Activated CD4-positive, alpha-beta T cell treated with anti-CD3 and anti-CD28 coated beads, Interleukin-2, amount 50 U/mL, for 1 hour (primary cell): ENCODE data around the gene SLC6A3.
A peak's percentile ranks its signal among the peaks of the same experiment; 100 is the strongest.

Source experiments
- DNase-seq: peaks from one replicate; pipeline ENCODE4 v3.0.0-alpha.2; 2020

The SLC6A3 gene

DNA sequence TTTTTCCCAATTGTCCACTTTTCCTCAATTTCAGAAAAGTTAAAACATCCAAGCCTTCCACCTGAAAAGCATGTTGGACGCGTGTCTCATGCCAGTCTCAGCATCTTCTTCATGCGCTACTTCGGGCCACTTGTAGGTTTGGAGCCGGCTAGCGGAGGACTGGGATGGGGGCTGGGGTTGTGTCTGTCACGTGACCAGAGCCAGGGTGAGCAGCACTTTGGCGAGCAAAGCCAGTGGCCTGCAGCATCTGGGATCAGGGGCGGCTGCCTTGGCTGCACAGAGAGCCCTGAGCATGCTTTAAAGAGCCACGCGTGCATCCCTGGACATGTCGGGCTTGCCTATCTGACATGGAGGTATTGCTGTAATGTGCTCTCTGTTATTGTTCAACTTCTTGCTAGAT is 41.2 kb downstream of the SLC6A3 start:
- no peak for DNase-seq

DNA sequence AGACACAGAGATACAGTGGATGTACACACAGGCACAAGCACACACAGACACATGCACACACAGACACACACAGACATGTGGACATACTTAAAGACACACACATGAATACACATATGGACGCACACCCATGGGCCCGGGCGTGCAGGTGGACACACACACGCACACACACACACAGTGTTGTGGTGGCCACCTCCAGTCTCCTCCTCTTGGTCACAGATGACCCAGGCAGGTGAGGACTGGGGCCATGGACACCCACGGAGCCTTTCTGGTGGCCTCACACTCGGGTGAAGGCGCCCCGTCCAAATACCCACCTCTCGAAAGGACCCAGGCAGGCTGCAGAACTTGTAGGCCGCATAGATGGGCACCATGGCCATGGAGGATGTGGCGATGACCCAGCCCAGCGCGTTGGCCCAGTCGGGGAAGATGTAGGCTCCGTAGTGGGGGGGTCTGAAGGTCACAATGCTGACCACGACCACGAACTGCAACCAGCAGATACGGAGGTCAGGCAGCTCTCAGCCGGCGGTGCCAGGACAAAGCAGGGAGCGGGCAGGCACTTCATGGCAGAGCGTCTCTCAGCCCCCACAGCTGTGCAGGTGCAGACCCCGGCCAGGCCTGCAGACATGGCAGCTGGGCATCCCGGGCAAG is 42.5 kb downstream of the SLC6A3 start:
- no peak for DNase-seq

DNA sequence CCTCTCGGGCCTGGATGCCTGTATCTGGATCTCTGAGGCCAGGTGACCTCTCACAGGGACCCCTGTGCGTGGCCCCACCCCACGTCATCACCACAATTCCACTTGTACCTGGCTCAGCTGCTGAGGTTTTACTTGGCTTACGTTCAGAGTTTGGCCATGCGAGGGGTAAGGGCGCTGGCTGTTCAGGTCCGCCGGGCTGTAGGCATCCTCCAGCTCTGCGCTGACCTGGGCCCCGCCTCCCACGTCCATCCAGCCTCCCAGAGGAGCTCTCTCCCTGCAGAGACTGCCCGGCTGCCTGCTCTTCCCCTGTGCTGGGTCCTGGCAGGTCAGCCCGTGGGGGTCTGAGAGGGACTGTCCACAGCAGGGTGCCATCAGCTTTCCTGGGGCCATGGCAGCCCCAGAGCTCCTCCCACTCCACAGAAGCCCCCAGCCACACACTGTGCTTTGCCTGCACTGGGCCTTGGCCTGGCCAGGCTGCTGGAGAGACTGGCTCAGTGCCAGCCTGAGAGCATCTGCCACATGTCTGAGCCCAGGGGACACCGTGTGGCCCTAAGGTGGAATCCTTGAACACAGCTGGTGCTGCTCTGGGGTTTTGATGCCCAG is 43.6 kb downstream of the SLC6A3 start:
- no peak for DNase-seq

DNA sequence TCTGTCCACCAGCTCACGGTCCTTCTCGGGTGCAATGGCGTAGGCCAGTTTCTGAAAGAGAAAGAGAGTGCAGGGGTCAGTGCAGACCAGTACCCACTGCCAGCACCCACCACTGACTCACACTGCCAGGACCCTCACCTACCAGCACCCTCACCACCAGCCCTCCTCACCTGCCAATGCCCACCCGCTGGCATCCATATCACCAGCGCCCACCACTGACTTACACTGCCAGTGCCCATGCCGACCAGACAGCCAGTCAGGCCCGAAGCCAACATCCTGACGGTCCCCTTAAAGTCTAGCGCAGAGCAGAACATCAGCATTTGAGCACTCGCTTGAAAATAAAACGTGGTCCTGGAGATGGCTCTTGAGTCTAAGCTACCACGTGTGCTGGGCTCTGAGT is 44.3 kb downstream of the SLC6A3 start:
- DNase-seq, result no peak

DNA sequence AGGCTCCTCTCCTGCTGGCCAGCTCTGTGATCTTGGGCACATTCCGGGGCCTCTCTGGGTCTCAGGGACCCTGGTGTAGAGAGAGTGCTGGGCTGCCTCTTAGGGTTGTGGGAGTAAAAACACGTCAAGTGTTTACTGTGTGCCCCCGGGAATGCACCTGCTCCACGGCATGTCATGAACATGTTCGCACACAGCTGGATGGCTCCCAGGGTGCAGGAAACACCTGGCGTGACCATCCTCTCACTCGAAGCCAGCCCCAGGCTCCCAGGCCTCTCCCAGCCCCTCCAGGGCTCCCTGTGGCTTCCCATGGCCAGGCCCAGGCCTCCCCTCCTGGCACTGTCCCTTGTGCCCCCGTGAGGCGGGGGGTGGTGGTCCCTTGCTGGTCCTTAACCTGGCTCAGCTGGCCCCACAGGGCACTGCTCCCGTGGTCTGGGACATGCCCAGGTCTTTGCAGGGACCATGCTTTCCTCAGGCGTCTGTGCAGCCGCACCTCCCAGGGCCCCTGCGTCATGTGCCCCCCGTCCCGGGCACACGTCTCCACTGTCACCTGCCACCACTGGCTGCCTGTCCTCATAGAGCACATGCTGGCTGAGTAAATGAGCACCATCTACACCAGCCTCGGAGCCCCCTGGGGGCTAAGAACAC is 44.9 kb downstream of the SLC6A3 start:
- no peak for DNase-seq

DNA sequence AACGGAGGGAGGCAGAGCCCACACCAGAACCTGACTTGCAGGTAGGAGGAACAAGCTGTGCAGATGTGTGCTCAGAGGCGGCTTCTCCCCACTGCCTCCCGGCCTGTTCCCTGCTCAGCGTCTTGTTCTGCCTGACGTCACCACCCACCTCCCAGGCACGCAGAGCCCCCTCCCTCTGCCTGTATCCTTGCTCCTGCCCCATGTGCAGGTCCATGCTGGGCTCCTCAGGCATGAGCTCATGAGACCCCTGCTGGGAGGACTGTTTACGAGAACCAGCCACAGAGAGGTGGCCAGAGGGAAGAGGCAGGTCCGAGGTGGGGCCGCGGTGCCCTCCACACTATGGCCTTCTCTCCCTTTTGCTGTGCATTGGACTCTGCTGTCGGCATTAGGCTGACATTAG is 45.5 kb downstream of the SLC6A3 start:
- no peak for DNase-seq

DNA sequence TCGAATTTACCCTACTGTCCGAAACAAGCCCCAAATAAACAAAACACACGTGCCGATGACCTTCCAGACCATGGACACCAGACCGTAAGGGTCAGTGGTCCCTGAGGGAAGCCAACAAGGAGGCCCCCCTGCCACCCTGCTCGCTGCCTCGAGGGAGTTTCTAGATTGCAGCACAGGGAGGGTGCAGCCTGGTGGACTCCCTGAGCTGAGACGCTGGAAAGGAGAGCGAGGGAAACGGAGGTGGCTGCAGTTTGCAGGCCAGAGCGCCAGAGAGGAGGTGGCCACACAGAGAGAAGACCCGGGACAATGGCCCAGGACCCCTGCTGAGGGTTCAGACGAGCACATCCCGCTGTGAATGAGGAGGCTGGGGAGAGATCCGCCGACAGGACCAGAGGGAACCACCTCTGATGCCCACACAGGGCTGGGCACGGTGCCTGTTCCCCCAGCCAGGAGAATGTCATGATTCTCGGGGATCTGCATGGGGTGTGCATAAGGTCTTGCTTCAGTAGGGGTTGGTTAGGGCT is 48.9 kb downstream of the SLC6A3 start:
- no peak for DNase-seq

DNA sequence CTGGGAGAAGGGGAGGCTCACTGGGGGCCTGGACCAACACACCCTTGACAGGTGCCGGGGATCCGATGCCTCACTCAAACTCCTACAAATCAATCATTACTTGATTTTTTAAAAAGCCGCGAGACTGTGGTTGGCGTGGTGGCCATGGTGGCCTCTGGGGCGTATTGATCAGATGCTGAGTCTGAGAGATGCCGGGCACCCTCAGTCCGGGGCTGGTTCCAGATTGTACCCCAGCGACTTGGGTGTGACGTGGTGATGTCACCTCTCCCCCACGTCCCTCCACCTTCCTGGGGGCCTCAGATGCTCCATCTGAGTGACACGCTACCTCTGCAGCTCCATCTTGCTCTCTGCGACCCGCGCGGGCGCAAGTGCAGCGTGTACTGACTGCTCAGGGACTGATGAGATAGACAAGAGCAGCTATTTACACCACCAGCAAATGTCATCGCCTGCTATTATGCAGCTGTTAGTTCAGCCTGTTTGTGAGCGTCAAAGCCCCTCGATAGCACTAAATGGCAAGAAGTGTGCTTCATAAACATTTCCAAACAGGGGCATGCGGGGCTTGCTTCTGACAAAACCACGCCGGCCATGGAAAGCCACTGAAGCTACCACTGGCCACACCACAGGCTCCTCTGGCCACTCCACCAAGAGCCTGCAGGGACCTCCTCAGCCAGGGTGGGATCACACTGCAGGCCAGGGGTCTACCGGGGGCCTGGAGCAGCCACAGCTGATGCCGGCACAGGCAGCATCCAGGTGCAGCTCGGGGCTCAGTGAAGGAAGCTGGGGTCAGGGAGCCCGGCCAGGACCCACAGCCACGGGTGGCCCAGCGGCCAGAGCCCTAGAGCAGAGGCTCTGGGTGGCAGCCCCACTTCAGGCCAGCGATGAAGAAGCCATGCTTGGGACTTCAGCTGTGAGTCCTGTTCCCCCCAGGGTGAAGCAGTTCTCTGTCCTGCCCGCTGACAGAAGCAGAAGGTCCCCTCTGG is 50.1 kb downstream of the SLC6A3 start:
- no peak for DNase-seq

DNA sequence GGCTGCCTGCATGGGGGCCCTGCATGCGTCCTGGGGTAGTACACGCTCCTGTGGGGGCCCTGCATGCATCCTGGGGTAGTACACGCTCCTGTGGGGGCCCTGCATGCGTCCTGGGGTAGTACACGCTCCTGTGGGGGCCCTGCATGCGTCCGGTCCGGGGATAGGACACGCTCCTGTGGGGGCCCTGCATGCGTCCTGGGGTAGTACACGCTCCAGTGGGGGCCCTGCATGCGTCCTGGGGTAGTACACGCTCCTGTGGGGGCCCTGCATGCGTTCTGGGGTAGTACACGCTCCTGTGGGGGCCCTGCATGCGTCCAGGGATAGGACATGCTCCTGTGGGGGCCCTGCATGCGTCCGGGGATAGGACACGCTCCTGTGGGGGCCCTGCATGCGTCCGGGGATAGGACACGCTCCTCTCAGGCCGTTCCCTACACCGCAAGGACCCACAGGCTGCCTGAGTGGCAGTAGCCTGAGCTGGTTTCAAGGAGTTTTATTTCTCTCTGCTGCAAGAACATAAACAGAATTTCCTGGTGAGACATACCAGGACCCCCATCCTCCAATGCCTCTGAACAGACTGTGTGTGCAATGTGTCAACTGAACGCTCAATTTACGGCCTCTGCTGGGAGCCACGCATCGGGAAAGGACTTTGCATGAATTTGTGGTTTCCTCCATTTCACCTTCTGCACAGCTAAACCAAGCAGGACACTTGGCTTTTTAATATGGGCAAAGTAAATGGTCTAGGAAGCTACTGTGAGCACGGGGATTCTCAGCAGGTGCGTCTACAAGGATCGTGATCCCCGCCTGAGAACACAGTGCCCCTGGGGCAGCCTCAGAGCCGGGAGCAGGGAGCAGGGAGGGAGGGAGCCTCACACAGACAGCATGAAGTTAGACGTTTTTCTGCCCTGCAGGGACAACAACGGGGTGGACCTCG is 51.4 kb downstream of the SLC6A3 start:
- DNase-seq, result no peak

DNA sequence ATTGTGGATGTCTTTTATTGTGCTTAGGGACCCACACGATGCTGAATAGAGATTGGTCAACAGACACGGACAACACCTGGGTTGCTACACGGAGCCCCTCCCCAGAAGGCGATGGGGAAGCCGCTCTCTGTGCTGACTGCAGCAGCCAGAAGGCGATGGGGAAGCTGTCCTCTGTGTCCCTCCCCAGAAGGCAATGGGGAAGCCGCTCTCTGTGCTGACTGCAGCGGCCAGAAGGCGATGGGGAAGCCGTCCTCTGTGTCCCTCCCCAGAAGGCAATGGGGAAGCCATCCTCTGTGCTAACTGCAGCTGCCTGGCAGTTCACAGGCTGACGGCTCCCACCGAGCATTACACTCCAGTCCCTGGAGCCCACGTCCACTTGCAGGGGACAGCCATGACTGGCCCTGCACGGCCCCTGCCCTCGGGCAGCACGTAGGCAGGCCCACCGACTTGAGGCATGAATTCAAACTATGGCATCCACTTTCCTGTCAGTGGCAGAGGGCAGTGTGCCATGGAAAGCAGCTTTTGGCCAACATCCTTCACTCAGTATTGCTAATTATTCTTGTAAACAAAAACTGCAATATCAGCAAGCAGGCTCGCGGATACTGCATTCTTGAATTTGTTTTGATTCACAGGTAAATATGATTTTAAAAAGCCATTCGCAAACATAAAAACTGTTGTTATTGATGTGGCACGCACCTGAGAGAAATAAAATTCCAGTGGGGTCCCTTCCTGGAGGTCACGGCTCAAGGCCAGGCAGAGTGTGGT is 52.3 kb downstream of the SLC6A3 start:
- no peak for DNase-seq

DNA sequence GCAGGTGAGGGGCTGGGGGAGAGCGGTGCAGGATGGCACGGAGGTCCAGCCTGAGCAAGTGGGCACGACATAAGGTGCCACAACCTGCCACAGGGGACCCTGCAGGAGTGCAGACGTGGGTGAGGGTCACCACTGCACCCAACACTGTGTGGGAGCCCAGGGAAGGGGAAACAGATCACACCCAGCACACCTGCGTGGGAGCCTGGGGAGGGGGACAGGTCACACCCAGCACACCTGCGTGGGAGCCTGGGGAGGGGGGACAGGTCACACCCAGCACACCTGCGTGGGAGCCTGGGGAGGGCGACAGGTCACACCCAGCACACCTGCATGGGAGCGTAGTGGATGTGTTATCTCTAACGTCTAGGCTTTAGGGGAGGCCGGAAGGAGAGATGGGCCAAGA is 53.0 kb downstream of the SLC6A3 start:
- DNase-seq, result no peak

DNA sequence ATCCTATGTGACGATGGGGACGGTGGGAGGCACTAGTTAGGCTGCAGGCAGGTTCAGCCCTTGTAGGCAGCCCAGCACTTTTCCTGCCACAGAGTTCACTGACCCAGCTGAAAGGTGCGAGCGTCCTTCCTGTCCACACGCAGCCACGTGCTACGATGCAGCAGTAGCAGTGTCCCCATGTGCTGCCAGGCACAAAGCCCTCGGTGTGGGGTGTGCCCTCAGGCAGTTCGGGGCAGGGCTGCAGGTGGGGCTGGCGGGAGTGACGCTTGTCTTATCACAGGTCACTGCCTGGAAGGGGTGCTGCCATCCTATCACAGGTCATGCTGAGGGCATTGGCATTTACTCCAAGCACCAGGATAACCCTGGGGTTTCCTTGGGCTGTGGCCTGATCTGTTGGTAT is 53.5 kb downstream of the SLC6A3 start:
- DNase-seq, result no peak

DNA sequence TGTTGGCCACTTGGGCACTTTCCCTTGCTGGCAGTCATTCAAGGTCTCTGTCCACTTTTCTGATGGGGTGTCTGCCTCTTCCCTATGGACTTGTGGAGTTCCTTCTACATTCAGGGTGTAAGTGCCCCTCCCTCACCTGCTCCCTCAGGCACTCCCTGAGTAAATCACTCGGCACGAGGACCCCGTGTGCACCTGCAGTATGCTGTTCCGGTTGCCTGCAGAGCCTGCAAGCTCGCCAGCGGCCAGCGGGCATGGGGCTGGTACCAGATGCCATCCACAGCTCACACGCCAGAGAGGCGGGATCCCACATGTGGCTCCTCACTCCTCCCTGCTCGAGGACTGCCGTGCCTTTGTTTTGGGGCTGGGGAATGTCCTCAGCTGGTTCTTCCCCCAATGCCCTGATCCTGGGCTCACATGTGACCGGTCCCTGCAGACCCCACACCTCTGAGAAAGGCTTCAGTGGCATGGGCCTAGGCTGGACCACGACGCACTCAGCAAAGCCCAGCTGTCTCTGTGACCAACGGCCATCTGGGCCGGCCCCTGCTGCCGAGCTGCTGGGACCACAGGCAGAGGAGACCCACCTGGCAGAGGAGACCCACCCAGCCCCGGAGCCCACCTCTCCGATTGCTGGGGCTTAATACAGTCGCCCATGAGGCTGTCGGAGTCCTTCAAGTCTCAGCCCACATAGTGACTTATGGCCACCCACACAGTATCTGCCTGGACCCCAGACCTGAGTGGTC is 54.2 kb downstream of the SLC6A3 start:
- DNase-seq, result no peak

DNA sequence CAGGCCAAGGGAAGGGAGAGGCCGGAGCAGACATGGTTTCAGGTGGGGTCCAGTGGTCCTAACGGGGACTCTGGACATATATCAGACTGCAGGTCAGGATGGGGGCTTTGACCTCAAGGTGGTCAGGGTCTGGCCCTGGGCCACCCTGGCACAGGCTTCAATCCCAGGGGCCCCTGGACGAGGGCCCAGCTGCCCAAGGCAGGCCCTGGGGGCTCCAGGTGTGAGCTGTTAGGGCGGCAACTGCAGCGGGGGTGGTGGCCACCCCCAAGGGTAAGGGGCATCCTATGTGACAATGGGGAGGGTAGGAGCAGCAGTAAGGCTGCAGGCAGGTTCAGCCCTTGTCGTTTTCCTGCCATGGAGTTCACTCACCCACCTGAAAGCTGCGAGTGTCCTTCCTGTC is 54.9 kb downstream of the SLC6A3 start:
- DNase-seq, result no peak

DNA sequence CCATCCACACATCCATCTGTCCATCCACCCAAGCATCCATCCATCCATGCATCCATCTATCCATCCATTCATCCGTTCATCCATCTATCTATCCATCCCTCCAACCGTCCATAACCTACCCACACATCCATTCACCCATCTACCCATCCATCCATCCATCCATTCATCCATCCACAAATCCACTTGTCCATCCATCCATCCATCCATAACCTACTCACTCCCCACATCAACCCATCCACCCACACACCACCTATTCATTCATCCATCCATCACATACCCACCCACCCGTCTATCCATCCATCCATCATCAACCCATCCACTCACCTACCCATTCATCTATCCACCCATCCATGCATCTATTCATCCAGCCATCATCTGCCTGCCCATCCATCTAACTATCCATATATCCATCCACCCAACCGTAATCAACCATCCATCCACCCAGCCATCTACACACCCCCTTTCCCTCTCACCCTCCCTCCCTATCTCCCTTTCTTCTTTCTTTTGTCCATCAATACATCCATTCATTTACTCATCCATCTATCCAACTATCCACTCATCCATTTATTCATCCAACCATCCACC is 56.8 kb downstream of the SLC6A3 start:
- no peak for DNase-seq

DNA sequence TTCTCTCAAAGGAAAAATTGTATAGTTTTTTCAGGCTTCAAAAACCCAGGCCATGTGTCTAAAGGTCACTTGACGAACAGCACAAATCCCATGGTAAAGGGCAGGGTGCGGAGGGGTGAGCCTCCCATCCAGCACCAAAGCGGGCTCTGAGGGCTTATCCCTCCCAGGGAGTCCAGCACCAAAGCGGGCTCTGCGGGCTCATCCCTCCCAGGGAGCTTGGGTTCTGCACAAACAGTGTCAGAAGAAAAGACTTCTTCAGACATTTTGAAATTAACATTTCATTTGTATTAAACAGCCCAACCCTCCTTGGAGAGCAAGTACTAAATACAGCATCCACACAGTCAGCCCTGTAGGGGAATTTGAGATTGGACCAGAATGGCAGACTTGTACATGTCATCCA is 57.4 kb downstream of the SLC6A3 start:
- no peak for DNase-seq

DNA sequence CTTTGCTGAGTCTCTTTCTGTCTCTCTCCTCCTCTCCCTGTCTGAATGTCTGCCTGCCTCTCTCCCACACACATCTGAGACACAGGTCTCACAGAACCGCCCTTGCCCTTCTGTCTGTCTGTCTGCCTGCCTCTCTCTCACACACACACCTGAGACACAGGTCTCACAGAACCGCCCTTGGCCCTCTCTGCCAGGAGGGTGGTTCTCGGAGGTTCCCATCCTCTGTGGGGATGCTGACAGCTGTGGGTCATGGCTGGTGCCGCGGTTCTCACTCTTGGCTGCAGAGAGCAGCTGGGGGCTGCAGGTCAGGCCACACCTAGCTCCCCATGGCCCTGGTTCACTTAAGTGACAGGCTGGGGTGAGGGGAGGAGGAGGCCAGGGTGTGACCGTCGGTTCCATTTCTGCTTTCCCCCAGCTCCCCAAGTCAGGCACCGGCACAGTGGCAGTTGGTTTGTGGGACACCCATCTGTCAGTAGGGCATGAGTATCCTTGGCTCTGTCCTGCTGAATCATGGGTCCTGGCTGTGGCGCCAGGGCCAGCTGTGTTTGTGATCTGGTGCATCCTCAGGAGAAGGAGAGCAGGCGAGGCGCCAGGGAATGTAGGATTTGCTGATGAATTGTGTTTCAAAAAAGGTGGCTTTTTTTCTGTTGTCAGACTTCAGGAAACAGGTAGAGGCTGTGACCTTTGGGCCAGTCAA is 58.0 kb downstream of the SLC6A3 start:
- DNase-seq, result no peak

DNA sequence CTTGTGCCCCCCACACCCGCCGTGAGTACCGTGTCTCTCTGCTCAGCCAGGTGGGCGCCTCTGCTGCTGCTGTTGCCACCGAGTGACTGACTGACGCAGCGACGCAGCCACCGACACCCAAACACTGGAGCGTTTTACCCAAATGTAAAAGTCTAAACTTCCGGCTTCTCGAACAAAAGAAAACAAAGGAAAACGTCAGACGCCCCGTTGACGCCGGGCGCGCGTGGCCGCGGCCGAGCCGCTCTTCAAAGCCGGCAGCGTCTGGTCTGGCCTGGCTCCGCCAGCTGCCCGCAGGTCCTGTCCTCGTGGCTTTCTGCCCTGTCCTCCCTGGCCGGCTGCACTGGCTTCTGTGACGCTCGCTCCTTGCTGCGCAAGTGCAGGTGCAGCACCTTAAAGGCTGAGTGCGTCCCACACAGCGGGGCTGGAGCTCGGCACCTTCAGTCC is 58.9 kb downstream of the SLC6A3 start:
- DNase-seq, result peak; percentile 76
